Gastroesophageal sphincter (tissue), 4 donors: ENCODE results near the gene FAM98A. TPM values are rescaled to one million over a fixed set of nuclear protein-coding genes. Genes with fewer than 3 reads are reported as not detected.

Experiments used
- ATAC-seq: fragments of 150-250 bp; one replicate; pipeline ENCODE4 v1.9.1; 2016; ENCODE audit warnings: mild to moderate bottlenecking, moderate library complexity
- H3K27ac ChIP-seq, 4 donors: fragments of 200-600 bp; sonication (generic) in 3 of 4; 1 replicate in 3 of 4; 2 replicates in 1 of 4; pipeline ENCODE4 v1.5.1; 2016 to 2019
- H3K27me3 ChIP-seq: fragments of 200-600 bp; sonication (generic); one replicate; pipeline ENCODE4 v1.5.1; 2019
- H3K36me3 ChIP-seq, 2 donors: fragments of 200-600 bp; sonication (generic); one replicate each; pipeline ENCODE4 v1.5.1; 2019; ENCODE audit warnings: control low read depth in 1 of 2
- H3K4me1 ChIP-seq, 3 donors: fragments of 200-600 bp; sonication (generic); 1 replicate in 2 of 3; 2 replicates in 1 of 3; pipeline ENCODE4 v1.5.1; 2016 to 2019; ENCODE audit warnings: control low read depth in 2 of 3
- H3K4me3 ChIP-seq, 2 donors: fragments of 200-600 bp; sonication (generic); one replicate each; pipeline ENCODE4 v1.5.1; 2019; ENCODE audit warnings: mild to moderate bottlenecking in 1 of 2, moderate library complexity in 1 of 2
- H3K9me3 ChIP-seq, 3 donors: fragments of 200-600 bp; sonication (generic); one replicate each; pipeline ENCODE4 v1.5.1; 2017 to 2019; ENCODE audit warnings: control low read depth in 2 of 3
- CTCF ChIP-seq, 4 experiments: fragments of 200-600 bp in 2 of 4; fragments of 450-650 bp in 2 of 4; sonication (generic) in 1 of 4; IDR thresholded peaks; one replicate each; pipeline ENCODE4 v1.5.1; 2017 to 2019; ENCODE audit warnings: antibody characterized with exemption in 4 of 4, mild to moderate bottlenecking in 2 of 4, moderate library complexity in 2 of 4
- EP300 ChIP-seq: sonication (generic); formaldehyde crosslinking; IDR thresholded peaks from one replicate; pipeline ENCODE4 v1.6.1; 2017; ENCODE audit warnings: antibody characterized with exemption, mild to moderate bottlenecking
- POLR2A ChIP-seq, 2 donors: fragments of 450-650 bp; IDR thresholded peaks; one replicate each; pipeline ENCODE4 v1.6.1; 2017; ENCODE audit warnings: antibody characterized with exemption in 2 of 2, mild to moderate bottlenecking in 2 of 2, moderate library complexity in 1 of 2
- POLR2AphosphoS5 ChIP-seq: sonication (generic); formaldehyde crosslinking; IDR thresholded peaks from one replicate; pipeline ENCODE4 v1.6.1; 2017; ENCODE audit warnings: antibody characterized with exemption
- WGBS, 2 donors: methylation state at CpG; one replicate each; pipeline ENCODE4 v1.1.5; 2018; ENCODE audit warnings: low coverage in 1 of 2; 5-methylcytosine and 5-hydroxymethylcytosine counted together
- small RNA-seq, 4 donors: library from RNA; depleted of rRNA; stranded (forward); fragments of <200 nt; gene quantifications; one replicate each; pipeline ENCODE3, GENCODE V24; 2016
- total RNA-seq, 4 donors: library from RNA; depleted of rRNA; stranded (reverse); fragments of >200 nt; gene quantifications; one replicate each; pipeline ENCODE4 v1.1.0, GENCODE V29; 2016

FAM98A gene
- total RNA-seq, 4 donors from 2014 or later = 27.8 to 54.8 (median 43.1) TPM

- 63% methylated on average over 1 of the region's 1 CpG; no CpG with 5 or more reads in 1 of the 2 donors for WGBS, 2 donors
- Histone ChIP-seq H3K27me3 (no peaks in the 10 kb centered on the region), H3K27ac (no peak overlapping the region), H3K4me1 (no peaks in the 10 kb centered on the region), H3K9me3 (no peaks in the 10 kb centered on the region), H3K4me3 (no peak overlapping the region), H3K36me3 (no peaks in the 10 kb centered on the region)
- ATAC-seq = peak; percentile 11
- TF ChIP-seq CTCF (IDR thresholded peaks at IDR 0.05) = no peak
- no peak for TF ChIP-seq POLR2A (IDR thresholded peaks at IDR 0.05)
- no peak for TF ChIP-seq POLR2AphosphoS5
- no peak for TF ChIP-seq EP300
Measured at GRCh38 chr2:33552758-33553461, 46.2 kb downstream of the FAM98A start.

- ATAC-seq = no peak
- H3K27ac ChIP-seq = no peak overlapping the region
- 71 to 83% methylated on average over 3 of the region's 3 CpGs for WGBS, 2 donors
- TF ChIP-seq EP300 = no peak
- no peak for TF ChIP-seq CTCF (IDR thresholded peaks at IDR 0.05)
- H3K4me3 ChIP-seq = no peak overlapping the region
- no peaks in the 10 kb centered on the region for H3K27me3 ChIP-seq
- H3K36me3 ChIP-seq = no peaks in the 10 kb centered on the region
- no peaks in the 10 kb centered on the region for H3K4me1 ChIP-seq
- no peaks in the 10 kb centered on the region for H3K9me3 ChIP-seq
Measured at GRCh38 chr2:33550206-33550605, 48.9 kb downstream of the FAM98A start.

- no peaks in the 10 kb centered on the region for H3K4me1 ChIP-seq
- 91 to 93% methylated on average over 4 of the region's 4 CpGs for WGBS, 2 donors
- no peaks in the 10 kb centered on the region for H3K36me3 ChIP-seq
- H3K9me3 ChIP-seq = peaks cover 0 to 7% (median 0%) of the 10 kb centered on the region in 3 donors
- H3K27ac ChIP-seq = no peak overlapping the region
- no peaks in the 10 kb centered on the region for H3K27me3 ChIP-seq
- ATAC-seq = no peak
- H3K4me3 ChIP-seq = no peak overlapping the region
- TF ChIP-seq CTCF (IDR thresholded peaks at IDR 0.05) (no peak), POLR2AphosphoS5 (no peak), EP300 (no peak), POLR2A (IDR thresholded peaks at IDR 0.05) (no peak)
Measured at GRCh38 chr2:33541243-33541642, 57.9 kb downstream of the FAM98A start.

- Histone ChIP-seq H3K27ac (no peak overlapping the region), H3K9me3 (peaks cover 0 to 7% (median 0%) of the 10 kb centered on the region in 3 donors), H3K4me3 (no peak overlapping the region), H3K4me1 (peaks cover 0 to 5% (median 0%) of the 10 kb centered on the region in 3 donors), H3K36me3 (no peaks in the 10 kb centered on the region), H3K27me3 (no peaks in the 10 kb centered on the region)
- TF ChIP-seq CTCF (IDR thresholded peaks at IDR 0.05) (no peak), EP300 (no peak), POLR2AphosphoS5 (no peak), POLR2A (IDR thresholded peaks at IDR 0.05) (no peak)
- 83 to 100% methylated on average over 2 to 3 of the region's 3 CpGs for WGBS, 2 donors
- no peak for ATAC-seq
Measured at GRCh38 chr2:33535421-33535820, 63.7 kb downstream of the FAM98A start.

Small RNA genes lying within 50 kb of the gene (small RNA-seq; reads per million reads assigned to genes)
- gene ATP6V0E1P3 = 0 reads per million in 4 donors

Other genes with a start within 250 kb of the FAM98A start
- 10 to 100 TPM in 1 of 4 donors, 1 to 10 TPM in 3; 2.6 to 23.3 (median 8.3) TPM for gene RASGRP3, start 122.7 kb downstream of the FAM98A start, total RNA-seq